ENCODE results near the gene ITPK1. TPM values are rescaled to one million over a fixed set of nuclear protein-coding genes. Genes with fewer than 3 reads are reported as not detected.

The ITPK1 gene
- total RNA-seq, 1 experiment from 2014 or later: 25.9 TPM

DNA sequence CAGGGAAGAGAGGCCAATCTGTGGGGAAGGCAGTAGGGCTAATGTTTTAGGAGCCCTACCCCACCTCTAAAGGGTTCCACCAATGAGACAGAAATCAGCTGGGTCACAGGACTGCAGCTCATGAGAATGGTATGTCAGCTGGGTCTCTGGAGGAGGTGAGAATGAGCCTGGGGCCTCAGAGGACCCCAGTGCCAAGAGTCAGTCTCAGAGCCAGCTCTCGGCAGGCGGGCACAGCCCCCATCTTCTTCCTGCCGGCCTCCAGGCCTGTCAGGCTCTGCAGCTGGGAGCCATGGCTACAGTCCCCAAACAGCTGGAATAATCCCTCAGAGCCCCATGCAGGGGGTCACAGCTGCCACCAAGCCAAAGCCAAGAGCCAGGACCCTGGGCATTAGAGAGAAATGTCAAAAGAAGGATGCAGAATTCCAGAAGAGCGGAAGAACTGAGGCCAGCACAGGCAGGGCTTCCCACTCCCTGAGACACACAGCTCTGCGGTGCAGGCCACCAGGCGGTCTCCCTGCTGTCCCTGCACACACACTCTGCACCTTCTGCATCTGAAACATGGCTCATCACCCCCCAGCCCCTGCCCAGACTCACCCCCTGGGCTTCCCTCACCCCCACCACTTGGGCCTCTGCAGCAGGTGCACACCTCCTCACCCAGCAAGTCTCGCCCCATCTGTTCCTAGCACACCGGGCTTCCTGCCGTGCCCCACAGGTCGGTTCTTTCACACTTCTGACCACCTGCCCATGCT lies 26.0 kb downstream of the ITPK1 start:
- Histone ChIP-seq H3K9me3 (ENCODE audit: control insufficient read depth, insufficient read depth, low read depth, low read length) (no peaks in the 10 kb centered on the region), H3K27me3 (ENCODE audit: control insufficient read depth, insufficient read depth, low read length) (no peaks in the 10 kb centered on the region), H3K27ac (ENCODE audit: low read length) (no peak overlapping the region), H3K4me1 (ENCODE audit: control insufficient read depth, insufficient read depth, low read length) (0 out of 2 replicates have a peak, but pooled peaks cover 5% of the 10 kb centered on the region), H3K36me3 (ENCODE audit: control insufficient read depth, insufficient read depth, low read length) (no peaks in the 10 kb centered on the region), H3K4me3 (ENCODE audit: low read depth in 2 of 2, low read length in 2 of 2) (no peak overlapping the region)
- POLR2A ChIA-PET: no interaction called here
- in situ Hi-C loops (cut with HindIII; ENCODE audit: low pct_unique_long_range_greater_than_20kb, low sequenced_read_pairs) (no loop called here), intact Hi-C loops (cut with micrococcal nuclease; ENCODE audit: unreplicated experiment) (no loop called here)
- DNase-seq (ENCODE audit: low read depth, low spot score) (no peak), ATAC-seq (no peak)
- no TSS peak for BruUV-seq (replicated peaks)
- TF ChIP-seq, protein P1, sequence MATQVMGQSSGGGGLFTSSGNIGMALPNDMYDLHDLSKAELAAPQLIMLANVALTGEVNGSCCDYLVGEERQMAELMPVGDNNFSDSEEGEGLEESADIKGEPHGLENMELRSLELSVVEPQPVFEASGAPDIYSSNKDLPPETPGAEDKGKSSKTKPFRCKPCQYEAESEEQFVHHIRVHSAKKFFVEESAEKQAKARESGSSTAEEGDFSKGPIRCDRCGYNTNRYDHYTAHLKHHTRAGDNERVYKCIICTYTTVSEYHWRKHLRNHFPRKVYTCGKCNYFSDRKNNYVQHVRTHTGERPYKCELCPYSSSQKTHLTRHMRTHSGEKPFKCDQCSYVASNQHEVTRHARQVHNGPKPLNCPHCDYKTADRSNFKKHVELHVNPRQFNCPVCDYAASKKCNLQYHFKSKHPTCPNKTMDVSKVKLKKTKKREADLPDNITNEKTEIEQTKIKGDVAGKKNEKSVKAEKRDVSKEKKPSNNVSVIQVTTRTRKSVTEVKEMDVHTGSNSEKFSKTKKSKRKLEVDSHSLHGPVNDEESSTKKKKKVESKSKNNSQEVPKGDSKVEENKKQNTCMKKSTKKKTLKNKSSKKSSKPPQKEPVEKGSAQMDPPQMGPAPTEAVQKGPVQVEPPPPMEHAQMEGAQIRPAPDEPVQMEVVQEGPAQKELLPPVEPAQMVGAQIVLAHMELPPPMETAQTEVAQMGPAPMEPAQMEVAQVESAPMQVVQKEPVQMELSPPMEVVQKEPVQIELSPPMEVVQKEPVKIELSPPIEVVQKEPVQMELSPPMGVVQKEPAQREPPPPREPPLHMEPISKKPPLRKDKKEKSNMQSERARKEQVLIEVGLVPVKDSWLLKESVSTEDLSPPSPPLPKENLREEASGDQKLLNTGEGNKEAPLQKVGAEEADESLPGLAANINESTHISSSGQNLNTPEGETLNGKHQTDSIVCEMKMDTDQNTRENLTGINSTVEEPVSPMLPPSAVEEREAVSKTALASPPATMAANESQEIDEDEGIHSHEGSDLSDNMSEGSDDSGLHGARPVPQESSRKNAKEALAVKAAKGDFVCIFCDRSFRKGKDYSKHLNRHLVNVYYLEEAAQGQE (IDR thresholded peaks at IDR 0.05; ENCODE audit: insufficient read depth in 1 of 2, low read depth in 2 of 2, low read length in 1 of 2): no peak
- TF ChIP-seq POLR2AphosphoS5 (IDR thresholded peaks at IDR 0.05; ENCODE audit: low read depth, low read length) (no peak), TCF7L2 (IDR thresholded peaks at IDR 0.05; ENCODE audit: low read depth, low read length) (no peak), SIN3A (IDR thresholded peaks at IDR 0.05; ENCODE audit: borderline replicate concordance, insufficient read depth, low read depth, low read length) (no peak)
- CTCF ChIA-PET: interaction anchor here (0.6 kb wide), 2 partner anchors 9 to 133 kb away, joined by 3 to 7 read pairs; no protein-coding TSS in a partner anchor

DNA sequence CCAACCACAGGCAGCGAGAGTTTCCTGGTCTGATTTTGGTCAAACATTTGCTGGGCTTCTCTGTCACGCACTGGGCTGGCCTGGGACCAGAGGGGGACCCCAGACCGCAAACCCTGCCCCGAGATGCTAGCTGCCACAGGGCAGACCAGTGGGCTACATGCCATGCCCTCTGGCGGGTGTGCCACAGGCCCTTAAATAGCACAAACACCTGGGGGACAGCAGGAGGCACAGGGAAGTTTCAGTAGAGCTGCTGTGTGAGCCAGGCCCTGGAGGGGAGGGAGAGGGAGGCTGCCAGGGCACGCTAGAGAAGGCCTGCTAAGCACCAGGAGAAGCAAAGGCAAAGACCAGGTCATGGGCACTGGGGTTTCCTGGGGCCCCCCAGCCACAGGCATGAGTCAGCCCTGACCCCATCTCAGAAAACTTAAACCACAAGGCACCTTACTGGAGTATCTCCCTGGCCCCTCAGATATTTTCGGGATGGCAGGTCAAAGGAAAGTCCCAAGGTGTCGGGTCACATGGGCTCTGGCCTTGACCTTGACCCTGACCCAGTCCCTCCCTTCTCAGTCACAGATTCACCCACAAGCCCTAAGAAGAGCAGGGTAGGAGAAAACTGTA lies 29.2 kb downstream of the ITPK1 start:
- TF ChIP-seq, protein P1 (IDR thresholded peaks at IDR 0.05; ENCODE audit: insufficient read depth in 1 of 2, low read depth in 2 of 2, low read length in 1 of 2): no peak
- TF ChIP-seq CTCF (IDR thresholded peaks at IDR 0.05) (no peak), POLR2AphosphoS5 (IDR thresholded peaks at IDR 0.05; ENCODE audit: low read depth, low read length) (no peak), TCF7L2 (IDR thresholded peaks at IDR 0.05; ENCODE audit: low read depth, low read length) (no peak)
- DNase-seq (ENCODE audit: low read depth, low spot score) (no peak), ATAC-seq (no peak)
- intact Hi-C loops (cut with micrococcal nuclease; ENCODE audit: unreplicated experiment): no loop called here
- Histone ChIP-seq H3K36me3 (ENCODE audit: control insufficient read depth, insufficient read depth, low read length) (no peaks in the 10 kb centered on the region), H3K4me3 (ENCODE audit: low read depth in 2 of 2, low read length in 2 of 2) (no peak overlapping the region), H3K4me1 (ENCODE audit: control insufficient read depth, insufficient read depth, low read length) (0 out of 2 replicates have a peak, but pooled peaks cover 5% of the 10 kb centered on the region), H3K27ac (ENCODE audit: low read length) (no peak overlapping the region), H3K9me3 (ENCODE audit: control insufficient read depth, insufficient read depth, low read depth, low read length) (no peaks in the 10 kb centered on the region), H3K27me3 (ENCODE audit: control insufficient read depth, insufficient read depth, low read length) (no peaks in the 10 kb centered on the region)
- in situ Hi-C loops (cut with HindIII; ENCODE audit: low pct_unique_long_range_greater_than_20kb, low sequenced_read_pairs): no loop called here
- POLR2A ChIA-PET: no interaction called here
- CTCF ChIA-PET: no interaction called here
- BruUV-seq (replicated peaks): no TSS peak

Data from Panc1 (cell line).